ENCODE data around the gene CFAP410.
"Not testable (repeated sequence)": the region's sequence is repeated elsewhere in the genome, so short reads cannot be mapped to it uniquely, and the experiment has no call there.

Gene CFAP410

DNA sequence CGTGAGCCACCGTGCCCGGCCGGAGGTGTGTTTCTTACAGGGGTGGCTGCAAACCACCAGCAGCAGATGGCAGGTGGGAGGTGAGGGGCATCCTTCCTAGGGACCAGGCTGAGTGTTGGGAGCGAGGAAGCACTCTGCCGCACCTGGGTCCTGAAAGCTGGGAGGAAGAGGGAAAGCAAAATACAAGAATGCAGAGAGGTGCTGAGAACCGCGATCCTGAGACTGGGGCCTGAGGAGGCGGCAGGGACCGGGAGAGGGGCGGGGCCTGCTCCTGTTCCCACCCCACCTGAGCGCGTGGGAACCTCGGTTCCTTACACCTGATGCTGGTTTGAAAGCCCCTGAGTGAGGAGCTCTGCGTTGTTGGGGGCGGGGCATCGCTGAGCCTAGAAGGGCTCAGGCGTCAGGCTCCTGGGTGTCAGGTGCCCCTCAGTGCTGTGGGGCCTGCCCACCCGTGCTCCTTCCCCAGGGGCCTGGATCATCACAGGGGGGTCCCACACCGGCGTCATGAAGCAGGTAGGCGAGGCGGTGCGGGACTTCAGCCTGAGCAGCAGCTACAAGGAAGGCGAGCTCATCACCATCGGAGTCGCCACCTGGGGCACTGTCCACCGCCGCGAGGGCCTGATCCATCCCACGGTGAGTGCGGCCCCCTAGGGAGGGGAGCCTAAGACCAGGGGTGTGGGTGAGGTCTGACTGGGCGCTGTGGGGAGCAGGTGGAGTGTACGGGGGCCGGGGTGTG, 29.7 kb upstream of the CFAP410 start:
- DNase-seq = no peak

DNA sequence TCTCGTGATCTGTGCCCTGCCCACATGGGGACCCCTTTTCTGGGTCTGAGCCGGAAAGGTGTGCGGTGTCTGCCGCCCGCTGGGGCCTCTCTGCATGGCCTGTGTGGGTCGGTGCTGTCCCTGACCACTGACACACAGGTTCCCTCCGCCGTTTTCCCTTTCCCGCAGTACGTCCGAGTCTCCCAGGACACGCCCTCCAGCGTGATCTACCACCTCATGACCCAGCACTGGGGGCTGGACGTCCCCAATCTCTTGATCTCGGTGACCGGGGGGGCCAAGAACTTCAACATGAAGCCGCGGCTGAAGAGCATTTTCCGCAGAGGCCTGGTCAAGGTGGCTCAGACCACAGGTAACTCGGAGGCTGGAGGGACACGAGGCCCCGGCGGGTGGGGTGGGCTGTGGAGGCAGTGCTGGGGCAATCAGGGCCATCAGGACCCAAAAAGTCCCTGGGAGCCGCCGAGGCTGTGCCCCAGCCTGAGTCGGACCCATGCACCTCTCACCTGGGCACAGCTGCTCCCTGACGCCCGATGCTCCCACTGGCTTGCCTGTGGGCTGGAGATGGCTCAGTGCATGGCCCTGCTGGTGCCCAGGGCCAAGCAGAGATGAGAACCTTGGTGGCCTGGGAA, 27.5 kb upstream of the CFAP410 start:
- DNase-seq = no peak

DNA sequence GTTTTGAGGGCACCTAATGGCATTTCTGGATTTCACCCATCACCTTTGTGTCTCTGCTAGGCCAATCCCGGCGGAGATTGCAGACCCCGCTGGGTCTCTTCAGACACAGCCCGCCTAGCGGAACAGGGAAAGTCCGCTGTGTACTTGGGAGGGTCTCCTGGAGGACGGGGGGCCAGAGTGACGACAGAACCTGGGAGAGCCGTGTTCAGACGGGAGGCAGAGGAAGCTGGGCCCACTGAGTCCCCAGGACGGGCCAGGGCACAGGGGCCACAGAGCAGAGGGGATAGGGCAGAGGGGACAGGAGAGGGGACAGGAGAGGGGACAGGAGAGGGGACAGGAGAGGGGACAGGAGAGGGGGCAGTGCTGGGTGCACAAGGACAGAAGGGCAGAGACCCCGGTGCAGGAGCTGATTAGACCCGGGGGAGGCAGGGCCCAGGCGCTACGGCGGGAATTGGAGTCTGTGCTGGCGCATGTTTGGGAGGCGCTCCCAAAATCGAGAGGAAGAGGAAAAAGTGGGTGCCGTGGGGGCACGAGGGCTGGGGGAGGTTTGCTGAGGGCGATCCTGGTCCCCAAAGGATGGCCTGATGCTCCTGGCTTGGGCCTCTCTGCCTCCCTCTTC, 26.9 kb upstream of the CFAP410 start:
- no peak for DNase-seq

DNA sequence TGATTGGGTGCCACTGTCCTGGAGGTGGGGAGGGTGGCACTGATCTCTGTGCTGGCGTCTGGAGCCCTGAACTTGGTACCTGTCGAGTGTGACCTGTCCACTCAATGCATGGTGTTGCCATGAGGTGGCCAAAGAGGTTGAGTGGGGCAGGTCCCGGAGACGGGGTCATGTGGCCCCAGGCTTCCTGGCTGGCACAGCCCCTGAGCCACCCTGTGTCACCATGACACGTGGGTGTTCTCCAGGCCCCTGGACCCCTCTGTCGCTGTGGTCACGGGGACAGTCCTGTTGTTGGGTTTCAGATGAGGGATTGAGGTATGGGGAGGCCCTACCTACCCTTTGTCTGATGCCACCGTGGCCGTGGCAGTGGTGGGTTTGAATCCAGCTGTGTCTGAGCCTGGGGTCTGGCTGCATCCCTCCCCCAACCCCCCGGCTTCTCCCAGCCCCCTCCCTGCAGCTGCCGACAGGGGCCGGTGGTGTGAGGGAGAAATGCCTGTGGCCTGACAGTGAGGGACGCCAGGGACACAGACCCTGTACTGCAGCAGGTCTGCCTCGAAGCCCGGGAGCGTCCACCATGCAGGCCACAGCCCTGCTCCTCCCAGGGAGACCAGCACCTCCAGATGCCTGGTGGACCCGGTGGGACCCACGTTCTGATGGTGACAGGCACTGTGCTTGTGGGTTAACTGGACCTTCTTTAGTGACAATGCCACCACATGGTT, 26.2 kb upstream of the CFAP410 start:
- DNase-seq = no peak

DNA sequence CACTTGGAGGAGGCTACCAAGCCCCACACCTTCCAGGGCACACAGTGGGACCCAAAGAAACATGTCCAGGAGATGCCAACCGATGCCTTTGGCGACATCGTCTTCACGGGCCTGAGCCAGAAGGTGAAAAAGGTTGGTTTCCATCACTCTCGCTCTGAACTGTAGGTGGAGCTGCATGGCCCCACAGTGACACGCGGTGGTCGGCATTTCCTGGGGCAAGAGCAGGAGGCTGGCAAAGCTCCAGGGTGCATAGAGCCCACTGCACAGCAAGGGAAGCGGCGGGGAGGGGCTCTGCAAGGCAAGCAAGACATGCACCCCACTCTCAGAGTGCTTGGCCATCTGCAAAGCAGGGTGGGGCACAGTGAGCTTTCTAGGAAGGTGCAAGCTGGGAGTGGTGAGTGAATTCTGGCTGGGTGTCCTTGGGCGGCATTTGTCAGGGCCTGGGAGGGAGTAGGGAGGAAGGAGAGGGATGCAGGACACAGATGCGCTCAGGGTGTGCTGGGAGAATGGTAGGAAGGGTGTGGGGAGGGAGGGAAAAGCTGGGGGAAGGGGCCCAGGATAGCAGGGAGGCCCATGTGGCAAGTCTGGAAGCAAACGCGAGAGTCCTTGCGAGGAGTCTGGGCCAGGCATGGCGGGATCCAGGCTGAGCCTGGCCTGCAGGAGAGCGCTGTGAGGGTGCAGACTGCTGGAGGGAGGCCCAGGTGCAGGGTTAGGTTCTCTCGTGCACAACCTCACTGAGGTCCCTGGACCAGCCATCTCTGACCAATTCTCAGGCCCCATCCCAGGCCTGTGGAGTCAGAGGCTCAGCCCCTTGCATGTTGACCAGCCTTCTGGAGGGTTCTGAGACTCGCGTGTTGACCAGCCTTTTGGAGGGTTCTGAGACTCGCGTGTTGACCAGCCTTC, 25.2 kb upstream of the CFAP410 start:
- no peak for DNase-seq

DNA sequence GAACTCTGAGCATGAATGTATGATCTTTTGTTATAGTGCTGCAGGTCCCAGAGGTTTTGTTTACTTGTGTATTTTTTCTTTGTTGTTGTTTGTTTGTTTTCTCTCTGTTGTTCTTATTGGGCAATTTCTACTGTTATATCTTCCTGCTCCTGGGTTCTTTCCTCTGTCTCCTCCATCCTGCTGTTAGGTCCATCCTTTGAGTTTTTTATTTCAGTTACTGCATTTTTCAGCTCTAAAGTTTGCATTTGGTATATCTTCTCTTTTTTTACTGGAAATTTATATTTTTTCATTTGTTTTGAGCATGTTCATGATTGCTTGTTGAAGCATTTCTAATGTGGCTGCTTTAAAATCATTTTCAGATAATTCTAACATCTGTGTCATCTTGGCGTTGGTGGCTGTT, 24.1 kb upstream of the CFAP410 start:
- no peak for DNase-seq

DNA sequence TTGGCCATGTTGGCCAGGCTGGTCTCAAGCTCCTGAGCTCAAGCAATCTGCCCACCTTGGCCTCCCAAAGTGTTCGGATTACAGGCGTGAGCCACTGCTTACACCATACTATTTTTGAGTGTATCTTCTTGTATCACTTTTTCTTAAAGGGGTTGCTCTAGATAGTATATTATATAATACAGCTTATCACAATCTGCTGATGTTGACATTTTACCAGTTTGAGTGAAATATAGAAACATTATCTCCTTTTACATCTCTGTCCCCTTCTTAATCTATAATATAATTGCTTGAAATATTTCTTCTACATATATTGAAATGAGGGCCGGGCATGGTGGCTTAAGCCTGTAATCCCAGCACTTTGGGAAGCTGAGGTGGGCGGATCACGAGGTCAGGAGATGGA, 22.7 kb upstream of the CFAP410 start:
- not testable (repeated sequence) for DNase-seq

DNA sequence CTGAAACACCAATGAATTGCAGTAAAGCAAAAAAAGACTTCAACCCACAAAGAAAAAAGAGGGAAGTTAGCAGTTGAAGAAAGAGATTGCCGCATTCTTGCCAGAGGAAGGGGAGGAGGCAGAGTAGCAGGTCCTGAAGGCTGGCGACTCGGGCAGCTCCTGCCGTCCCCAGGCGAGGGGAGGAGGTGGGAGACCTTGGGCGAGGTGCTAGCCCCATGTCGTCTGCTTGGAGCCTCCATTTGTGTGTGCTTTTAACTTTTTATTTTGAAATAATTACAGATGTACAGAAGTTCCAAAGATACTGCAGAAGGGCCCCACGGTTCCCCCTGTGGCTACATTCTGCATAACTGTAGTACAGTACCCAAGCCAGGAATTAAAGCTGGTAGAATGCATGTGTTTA, 21.0 kb upstream of the CFAP410 start:
- DNase-seq = no peak

DNA sequence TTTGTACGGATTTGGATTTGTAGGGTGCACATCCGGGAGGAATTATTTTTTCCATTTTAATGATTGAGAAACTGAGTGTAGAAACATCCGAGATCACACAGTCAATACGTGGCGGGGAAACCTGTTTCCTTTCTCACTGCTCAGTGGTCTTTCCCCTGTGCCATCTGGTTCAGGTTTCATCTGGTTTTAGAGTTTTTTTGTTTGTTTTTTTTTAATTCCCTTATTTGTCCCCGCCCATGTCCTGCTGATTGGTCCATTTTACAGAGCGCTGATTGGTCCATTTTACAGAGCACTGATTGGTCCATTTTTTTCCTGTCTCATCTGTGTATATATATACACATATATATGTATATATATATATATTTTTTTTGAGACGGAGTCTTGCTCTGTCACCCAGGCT, 20.2 kb upstream of the CFAP410 start:
- no peak for DNase-seq

DNA sequence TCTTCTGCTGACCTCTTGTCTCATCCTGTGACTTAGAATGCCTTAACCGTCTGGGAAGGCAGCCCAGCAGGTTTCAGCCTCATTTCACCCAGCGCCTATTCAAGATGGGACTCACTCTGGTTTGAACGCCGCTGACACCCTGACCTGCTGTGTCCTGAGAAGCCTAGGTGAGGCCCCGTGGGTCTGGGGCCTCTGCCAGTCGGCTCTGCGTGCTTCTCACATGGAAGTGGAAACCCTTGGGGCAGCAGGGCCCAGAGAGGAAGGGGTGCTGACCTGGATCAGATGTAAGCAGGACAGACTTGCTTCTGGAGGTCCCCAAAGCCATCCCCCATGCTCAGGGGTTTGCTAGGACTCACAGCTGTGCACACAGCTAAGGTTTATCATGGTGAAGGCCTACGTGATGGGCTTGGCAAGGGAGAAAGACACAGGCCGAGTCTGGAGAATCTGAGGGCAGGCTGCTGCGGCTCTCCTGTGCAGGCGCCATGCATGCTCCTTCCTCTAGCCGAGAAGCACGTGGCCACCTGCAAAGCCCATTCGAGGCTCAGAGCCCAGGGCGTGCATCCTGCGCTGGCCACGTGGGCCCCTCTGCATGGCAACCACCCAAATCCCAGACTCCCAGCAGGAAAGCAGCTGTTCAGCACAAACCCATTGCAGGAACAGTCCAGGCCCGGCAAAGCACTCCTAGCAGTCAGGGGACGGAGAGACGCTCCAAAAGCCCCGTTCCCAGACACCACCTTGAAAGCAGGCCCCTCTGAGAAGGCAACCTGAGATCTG, 18.1 kb upstream of the CFAP410 start:
- DNase-seq = no peak

DNA sequence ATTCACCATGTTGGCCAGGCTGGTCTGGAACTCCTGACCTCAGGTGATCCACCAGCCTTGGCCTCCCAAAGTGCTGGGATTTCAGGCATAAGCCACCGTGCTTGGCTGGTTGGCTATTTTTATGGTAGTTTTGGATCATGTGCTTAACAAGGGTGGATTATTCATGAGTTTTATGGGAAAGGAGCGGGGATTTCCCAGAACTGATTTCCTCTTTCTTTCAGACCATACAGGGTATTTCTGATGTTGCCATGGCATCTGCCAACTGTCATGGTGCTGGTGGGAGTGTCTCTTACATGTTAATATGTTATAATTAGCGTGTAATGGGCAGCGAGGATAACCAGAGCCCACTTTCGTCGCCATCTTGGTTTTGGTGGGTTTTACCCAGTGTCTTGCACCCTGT, 17.4 kb upstream of the CFAP410 start:
- DNase-seq = no peak

DNA sequence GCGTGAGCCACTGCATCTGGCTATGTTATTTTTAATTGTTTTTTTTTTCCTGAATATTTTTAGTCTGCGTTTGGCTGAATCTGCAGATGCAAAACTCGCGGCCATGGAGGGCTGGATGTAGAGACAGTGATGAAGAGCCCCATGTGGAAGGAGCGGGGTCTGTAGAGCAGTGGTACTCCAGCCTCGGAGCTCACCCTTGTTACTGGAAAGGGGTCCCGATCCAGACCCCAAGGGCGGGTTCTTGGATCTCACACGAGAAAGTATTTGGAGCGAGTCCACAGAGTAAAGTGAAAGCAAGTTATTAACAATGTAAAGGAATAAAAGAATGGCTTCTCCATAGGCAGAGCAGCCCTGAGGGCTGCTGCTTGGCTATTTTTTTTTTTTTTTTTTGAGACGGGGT, 17.0 kb upstream of the CFAP410 start:
- no peak for DNase-seq

DNA sequence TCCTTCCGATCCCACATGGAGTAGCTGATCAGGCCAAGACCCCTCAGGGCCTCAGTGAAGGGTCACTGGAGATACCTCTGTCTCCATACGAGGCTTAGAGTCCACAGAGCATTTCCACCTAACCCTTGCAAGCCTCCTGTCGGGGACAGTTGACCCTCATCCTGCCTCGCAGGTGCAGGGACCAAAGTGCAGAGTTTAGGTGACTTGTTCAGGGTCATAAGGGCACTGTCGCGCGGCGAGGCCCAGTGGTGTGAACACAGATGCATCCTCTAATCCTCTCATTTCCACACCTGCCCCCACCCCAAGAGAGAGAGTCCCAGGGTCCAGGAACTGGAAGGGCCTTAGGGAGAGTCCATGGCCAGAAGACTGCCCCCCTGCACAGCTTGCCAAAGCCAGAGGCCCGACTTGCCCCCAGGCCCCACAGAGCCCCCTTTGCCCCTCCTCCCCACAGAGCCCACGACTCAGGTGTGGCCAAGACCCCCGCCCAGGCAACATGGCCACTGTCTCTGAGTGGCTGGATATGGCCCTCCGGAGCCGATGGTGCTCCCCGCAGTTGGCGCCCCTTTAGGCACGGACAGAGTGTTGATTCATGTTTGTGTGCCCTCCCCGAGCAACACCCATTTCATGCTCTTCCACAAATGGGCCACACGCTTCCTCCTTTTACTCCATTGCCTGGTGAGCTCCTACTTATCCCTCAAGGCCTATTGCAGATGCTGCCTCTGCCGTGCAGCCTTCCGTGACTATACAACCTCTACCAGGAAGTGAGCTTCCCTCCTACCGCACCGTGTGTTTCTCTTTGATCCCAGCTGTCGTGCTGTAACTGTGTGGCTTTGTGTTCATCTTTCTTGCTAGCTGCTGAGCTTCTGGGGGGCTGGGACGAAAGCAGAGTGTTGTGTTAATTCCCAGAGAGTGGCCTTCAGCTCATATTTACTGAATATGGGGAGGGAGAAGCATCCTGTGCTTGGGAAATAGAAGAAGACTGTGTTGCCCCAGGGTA, 15.9 kb upstream of the CFAP410 start:
- DNase-seq = no peak

DNA sequence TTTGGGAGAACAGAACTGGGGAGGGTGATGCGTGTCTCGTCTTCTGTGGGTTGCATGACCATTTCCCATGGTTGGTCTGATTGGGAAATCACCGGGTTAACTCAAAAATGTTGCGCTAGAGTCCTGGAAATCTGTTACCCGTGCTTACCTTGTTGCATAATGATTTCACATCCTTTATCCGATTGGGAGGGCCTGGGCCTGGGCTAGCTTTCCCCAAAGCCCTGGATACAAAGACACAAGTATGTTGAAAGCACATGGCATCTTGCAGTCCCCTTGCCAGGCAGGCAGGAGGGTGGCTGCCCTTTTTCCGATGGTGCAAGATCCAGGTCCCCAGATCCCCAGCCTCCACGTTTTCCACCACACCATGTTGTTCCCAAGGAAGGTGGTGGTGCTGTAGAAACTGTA, 14.8 kb upstream of the CFAP410 start:
- no peak for DNase-seq

DNA sequence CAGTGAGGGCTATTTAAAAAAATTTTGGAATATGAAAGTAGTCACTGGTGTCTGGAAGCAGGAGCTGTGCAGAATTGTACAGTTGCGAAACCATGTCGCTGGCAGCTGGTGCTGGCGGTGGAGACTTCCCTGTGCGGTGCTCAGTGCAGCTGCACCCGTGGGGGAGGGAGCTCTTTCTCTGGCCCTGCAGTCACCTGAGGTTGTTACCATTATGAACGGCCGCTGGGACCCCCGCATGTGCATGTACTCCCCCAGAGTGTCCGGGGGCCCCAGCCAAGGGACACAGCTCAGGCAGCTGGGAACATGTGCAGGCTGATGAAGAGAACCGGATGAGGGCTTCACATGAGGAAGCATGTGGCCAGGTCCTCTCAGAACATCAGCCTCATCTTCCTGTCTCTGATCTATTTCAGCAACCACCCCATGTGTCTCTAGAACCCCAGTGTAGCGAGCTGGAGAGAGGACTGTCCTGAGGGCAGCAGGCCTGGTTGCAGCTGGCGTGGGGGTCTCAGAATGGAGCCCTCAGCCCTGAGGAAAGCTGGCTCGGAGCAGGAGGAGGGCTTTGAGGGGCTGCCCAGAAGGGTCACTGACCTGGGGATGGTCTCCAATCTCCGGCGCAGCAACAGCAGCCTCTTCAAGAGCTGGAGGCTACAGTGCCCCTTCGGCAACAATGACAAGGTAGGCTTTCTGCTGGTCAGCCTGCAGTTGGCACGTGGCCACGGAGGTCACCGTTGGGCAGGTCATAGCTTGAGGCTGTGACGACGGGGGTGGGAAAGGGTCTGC, 14.2 kb upstream of the CFAP410 start, which contains the start of gene TRPM2:
Gene TRPM2 (plus strand): TSS at position 431 of the 780 bp plus-strand sequence. CDS start 80 bp downstream, at position 511.
- no peak for DNase-seq

DNA sequence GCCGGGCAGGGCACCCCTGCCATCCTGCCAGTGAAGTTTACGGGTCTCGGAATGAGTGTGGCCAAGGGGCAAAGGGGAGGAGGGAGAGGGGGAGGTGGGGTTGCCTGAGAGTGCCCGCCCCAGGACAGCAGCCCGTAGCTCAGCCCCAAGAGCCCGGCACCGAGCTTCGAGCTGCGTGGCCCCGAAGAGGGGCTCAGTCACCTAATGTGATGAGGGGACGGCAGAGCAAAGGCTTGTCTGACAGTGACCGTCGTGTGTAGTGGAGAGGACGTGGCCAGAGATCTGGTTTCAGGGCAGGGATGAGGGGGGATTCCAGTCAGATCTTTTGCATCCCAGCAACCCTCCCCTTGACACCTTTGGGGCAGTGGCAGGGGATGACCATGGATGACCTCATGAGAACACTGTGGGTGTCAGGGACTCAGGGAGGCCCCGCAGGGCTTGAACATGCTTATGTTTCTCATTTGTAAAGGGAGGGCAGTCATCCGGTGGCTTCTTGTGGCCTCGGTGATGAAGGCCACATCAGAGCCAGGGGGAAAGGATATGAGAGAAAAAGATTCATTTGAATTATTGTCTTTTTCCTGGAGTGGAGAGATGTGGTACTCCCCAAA, 13.2 kb upstream of the CFAP410 start:
- no peak for DNase-seq

DNA sequence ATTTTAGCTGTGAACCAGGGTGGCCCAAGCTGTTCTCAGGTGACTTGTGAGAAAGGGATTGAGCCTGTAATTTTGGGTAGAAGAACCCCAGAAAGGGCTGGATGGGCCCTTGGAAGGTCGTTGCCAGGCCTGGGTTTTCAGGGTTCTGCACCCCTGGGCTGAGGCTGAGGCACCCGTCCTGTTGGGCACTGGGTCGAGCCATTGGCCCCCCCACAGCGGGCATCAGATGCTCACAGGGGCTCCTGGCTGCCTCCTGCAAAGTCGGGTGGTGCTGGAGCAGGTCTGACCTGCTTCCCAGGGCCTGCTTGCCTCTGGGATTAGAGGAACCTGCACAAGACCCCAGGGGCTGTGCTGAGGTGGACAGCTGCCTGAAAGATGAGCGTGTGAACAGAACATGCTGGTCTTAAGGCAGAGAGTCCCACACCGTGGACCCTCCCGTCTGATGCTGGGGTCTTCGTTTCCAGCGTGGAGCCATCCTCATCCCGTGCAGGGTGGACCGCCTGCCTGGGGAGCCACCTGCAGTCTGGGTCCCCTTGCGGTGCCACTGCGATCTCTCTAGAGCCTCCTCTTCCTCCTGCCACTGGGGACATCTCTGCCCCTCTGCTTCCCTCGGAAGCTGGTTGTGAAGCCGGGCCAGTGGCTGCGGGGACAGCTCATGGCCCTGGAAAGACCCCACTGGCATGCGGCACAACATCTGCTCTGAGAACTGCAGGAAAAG, 12.5 kb upstream of the CFAP410 start:
- DNase-seq = no peak

DNA sequence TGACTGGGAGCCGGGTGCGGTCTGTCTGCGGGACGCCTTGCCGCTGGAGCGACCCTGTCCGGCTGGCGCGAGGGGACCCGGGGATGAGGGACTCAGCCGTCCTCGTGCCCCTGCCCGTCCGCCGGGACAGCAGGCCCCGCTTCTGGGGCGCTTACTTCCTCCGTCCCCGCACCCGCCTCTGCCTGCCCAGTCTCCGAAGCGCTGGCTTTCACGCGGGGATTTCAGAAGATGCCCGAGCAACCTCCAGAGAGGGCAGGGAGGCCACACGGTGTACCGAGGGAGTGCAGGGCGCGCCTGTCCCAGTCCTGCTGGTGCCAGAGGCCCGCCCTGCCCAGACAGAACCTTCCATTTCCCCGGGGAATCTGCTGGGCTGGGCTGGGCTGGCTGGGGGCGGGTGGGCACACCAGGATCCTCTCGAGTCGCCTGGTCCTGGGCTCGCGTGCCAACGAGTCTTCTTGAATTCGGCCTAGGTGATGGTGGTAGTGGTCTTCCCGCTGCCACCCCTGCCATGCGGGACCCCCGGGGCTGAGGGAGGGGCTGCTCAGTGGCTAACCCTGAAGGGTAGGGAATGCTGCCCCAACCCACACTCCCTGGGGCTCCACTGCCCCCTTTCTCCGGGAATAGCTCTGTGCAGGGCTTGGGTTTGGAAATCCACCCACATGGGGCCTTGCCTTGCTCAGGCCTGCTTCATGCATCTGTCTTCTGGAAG, 11.7 kb upstream of the CFAP410 start:
- no peak for DNase-seq
